ENCODE data around the gene PRR5L.

The PRR5L gene

DNA sequence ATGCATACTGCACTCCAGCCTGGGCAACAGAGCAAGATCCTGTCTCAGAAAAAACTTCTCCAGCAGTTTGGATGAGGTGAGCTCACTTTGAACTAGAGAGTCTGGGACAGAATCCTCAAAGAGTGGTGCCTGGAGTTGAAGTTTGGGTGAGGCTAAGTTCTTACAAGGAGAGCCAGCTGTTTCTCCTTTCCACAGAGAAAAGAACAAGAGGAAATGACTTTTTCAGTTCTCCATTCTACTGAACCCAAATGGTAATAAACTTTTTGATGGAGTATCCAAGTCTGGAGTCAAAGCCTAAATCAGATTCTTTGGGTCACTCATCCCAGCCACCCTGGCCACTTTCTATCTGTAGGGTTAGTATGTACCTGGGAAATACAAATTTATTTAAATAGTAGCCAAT lies 111.3 kb downstream of the PRR5L start:
- DNase-seq = no peak

DNA sequence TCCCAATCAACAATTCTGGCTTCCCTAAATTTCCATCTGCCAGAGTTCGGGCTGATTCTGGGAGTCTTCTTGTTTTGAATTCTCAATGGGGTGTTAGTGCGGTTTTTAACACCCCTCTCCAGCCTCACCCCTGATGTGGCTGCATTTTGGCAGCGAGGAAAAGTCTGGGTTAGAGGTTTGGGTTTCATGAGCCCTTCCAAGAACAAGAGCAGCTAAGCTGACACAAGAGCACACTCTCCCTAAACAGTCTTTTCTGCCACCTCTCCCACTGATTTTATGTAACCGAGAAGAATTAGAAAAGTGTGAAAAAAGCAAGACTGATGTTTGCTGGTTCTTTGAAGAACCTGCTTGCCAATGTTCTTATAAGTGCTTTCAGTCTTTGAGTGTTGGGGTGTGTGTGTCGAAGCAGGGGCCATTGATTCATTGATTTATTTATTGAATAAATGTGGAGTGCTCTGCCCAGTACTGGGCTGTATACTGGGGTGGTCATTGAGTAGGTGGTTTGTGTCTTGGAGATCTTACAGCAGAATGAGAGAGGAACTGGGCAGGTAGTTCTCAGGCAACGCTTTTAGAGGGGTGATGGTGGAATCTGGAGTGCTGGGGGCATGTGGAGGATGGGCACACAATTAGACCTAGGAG lies 112.5 kb downstream of the PRR5L start:
- DNase-seq = no peak

DNA sequence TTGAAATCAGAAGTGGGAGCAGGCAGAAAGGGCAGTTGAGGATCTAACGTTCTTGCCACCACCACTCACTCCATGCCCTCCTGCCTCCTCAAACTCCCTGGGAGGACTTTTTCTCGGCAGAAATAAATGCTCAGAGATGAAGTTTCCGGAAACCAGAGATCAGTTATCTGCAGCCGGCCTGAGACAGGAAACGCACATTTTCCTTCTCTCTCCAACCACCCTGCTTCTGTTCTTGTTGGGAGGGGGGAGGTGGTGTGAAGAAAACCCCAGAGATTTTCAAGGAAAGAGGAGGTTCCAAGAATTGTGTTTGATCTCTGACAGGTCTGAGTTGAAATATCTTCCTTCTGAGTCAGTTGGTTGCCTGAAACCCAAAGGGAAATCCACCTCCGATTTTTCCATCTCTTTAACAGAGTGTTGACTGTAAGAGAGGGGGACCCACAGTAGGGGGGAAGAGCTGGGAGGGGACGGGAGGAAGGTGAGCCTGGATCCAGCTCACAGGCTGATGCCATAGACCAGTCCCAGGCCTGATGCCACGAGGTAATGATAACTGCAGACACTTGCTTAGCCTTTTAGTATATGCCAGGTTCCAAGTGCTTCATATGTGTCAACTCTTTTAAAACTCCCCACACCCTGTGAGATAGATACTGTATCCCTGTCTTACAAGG lies 113.2 kb downstream of the PRR5L start:
- DNase-seq = no peak

DNA sequence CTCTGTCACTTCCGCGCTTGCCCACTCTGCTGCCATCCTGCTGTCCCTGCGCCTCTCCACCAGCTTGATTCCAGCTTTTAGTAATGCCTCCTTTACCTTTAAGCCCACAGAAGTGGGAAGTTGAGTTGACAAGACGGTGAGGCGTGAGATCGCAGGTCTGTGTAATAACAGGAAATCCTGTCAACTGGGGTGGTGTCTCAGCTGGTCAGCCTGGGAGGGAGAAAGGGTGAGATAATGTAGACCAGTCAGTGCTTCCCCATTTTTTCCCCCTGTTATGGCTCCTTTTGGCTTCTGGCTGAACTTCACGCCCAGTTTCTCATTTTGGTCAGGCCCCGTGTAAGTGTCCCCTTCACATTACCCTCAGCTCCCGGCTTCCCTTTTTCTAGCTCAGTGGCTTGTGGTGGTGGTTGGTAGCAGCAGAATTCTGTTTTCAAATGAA lies 115.1 kb downstream of the PRR5L start:
- no peak for DNase-seq

DNA sequence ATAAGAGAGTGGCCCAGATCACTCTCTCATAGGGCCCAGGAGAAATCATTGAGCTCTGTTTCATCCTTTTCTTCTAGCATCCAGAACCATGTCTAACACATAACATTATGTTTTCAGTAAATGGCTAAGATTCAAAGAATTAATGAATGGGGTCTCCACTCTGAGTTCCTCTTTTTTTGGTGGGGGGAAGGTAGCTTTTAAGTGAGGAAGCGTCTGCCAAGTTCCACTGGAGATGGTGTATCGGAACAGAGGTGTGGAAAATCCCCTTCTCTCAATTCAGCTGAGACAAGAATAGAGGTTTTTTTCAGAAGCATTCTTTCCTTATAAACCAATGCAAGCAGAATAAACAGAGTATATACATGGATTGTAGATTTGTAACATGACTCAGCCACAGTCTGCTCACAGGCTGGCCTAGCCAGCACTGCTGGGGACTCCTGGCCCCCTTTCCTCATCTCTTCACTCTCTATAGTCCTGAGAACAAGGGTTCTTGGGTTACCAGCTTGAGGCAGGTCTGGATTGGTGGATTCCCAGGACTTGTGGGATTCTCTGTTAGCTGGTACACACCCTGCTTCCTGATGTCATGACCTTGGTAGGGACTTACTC lies 116.8 kb downstream of the PRR5L start:
- no peak for DNase-seq

DNA sequence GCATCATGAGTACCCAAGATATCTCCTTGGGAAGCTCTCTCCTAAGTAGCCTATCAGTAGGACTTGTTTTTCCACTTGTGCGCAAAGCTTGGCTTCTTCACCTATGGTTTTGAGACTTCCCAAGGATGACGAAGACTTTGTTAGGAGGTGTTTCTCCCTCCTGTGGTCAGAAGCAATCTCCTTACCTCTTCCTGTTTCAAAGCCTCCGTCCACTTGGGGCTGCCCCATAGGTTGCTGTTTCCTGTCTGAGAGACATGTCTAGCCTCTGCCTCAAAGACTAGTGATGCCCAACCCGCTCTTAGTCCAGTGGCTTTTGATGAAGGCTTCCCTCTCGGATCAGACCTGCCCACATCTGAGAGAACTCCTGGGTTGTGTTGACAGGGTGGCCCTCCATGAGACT lies 121.1 kb downstream of the PRR5L start:
- no peak for DNase-seq

DNA sequence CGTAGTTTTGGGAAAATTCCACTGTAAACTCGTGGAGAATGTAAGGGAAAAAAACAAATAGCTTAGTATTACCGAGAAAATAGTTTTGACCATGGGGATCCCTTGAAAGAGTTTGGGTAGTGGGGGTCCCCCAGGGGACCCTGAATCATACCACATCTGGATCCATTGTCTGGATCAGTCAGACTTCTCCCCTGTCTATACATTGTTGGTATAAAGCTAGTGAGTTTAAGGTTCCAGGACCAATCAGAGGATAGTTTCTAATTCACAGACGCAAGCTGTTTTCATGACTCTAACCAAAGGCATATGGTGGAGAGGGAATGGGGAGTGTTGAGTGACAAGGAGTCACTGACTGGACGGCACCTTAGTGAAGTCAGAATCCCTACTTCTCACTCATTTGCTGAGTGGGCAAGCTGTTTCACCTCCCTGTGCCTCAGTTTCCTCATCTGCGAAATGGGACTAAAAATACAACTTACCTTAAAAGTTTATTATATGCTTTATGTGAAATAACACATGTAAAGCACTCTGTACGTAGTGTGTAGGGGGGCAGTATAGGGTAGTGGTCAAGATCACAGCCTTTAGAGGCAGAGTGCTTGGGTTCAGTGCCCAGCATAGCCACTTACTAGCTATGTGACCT lies 123.8 kb downstream of the PRR5L start:
- DNase-seq = no peak

DNA sequence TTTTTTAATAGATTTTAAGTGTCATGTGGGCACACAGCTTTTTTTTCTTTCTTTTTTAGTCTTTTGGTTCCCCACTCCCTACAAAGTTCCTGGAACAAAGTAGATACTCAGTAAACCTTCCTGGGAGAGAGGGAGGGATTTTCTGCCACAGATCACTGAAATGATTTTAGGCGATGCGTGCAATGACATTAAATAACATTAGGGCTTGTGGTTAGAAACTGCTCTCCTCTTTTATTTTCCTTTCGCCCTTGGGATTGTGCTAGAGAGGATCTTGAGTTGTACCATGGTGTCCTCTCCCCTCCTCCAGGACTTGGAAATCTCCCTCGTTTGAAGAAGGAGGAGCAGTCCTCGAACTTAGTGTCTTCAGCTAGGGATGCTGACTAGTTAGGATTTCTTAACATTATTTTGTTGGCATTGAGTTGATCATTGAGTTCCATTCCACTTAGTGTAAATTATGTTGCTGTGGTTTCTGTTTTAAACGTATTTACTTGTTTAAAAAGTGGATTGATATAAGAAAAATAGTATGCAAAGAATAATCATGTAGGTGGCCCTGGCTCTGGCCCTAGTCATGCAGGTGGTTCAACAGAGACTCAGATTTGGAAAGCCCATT lies 125.6 kb downstream of the PRR5L start:
- no peak for DNase-seq

DNA sequence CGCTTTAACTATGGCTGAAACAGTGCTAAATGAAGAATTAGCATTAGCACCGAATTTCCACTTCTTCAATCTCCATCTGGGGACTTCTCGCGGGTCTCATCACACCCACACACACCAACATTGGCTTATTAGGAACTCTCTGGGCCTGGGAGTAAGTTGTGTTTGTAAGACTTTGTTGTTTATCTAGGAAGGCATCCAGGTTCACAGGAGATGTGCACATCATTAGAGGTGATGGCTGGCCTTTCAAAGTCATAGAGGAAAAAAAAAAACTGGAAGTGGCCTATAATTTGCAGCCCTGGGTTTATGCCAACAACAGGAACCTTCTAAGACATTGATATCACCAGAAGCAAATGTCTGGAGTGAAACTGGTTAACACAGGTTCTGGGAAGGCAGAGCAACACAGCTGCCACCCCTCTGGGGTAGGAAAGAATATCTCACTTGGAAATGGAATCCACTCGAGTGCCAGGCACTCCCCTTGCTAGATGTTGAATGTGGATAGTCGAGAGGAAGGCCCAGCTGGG lies 129.5 kb downstream of the PRR5L start:
- no peak for DNase-seq

DNA sequence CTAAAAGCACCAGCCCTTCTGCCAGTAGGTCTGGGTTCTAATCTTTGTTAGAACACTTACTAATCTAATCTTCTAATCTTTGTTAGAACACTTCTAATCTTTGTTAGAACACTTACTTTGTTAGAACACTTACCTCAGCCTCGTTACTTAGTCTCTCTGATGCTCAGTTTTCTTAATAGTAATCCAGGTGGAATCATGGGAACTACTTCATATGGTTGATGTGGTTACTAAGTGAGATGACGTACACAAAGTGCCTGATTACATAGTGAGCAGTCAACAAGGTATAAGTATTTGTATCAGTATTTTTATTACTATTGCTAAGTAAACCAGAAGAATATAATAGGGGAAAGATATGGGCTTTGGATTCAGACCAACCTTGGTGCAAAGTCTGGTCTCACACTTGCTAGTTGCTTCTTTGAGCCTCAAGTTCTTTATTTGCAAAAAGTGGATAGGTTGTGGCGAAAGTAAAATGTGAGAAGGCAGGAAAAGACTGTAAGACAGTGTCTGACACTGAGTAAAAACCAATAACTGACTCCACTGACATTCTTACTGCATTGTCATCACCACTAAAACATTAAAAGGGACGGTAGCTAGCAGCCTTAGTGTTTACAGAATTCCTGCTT lies 130.2 kb downstream of the PRR5L start:
- DNase-seq = no peak

DNA sequence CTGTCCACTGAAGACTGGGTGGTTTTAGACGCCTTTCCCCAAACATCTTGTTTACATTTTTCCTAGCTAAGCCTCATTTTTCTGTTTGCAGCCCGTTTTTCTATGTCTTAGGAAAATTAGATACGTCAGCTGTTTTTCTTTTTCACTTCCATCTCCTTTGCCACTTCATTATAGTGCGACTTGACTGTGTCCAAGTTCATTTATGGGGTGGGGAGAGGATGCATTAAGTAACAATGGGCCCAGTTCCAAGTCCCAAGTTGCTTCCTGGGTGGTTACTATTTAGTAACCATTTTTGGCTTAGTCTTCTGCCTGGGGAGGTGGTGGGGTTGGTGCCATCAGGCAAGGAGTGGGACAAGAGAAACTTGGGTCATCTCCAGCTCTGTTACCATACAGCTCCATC lies 131.0 kb downstream of the PRR5L start:
- no peak for DNase-seq

DNA sequence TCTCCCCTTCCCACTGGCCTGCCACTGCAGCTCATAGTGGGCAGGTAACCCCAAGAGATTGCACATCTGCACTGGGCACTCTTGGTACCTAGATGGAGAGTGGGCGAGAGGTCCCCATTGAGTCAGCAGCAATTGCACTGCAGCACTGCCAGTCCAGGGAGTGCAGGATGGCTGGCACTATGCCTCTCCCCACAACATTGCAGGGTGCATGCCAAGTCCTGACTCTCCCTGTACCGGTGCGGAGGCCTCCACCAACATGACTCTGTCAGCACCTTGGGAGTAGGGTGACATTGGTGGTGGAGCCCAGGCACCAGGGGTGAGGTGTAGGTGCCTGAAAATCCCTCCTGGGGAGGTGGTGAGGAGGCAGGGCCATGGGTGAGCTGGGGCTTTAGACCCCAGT lies 131.8 kb downstream of the PRR5L start:
- no peak for DNase-seq

DNA sequence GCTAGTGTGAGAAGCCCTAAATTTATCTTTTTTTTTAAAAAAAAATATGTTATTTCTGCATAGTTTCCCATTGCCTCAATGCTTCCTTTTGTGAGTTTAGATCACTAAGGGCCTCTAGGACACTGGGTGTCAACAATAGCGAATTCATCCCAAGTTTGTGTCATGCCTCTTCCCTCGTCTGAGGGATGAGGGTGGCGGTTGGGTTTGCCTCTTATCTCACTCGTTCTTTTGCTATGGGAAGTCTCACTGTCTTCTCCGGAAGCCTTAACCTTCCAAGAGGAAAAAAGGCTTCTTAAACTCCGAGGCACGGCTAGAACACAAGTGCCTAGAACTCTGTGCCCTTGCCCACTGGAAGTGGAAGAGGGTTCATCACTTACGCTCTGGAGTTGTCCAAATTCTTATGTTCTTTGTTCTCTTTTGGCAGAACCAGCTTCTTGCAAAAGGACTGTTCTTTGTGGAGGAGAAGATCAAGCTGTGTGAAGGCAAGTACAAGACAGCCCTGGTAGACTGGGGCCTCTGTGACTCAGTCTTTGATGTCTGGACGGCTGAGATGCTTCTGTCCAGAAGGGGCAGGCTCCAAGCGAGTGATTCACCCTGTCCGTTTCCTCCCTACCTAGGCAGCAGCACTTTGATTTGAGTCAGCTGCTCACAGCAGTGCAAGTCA lies 135.5 kb downstream of the PRR5L start:
- no peak for DNase-seq

DNA sequence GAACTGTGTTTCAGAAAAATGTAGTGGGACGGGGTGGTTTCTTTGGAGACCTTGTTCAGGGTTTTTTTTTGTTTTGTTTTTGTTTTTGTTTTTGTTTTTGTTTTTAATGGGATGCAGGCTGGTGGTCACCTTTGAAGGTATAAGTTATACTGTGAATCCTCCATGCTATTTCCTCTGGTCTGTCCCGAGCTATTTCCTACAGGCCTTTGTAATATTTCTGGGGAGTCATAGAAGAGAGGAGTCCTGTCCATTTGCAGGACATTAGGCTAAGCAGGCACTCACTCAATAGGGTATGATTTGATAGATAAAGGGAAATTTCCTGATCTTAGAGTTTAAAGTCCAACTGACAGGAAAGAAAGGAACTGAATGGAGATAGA lies 136.0 kb downstream of the PRR5L start:
- no peak for DNase-seq

DNA sequence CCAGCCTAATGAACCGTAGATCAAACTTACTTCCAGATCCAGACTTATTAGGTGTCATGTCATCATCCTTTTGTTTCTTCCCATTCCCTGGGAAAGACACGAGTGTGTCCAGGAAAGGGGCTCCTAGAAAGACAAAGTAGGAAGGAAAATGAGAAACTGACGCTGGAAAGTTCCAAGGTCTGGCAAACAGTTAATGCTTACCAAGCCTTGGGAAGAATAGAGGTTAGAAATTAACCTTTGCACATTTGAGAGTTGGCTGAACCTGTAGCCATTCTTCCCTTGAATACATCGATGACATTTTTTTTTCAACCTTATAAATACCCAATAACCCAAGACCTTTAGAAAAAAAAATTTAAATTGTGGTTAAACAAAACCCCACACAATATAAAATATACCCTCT lies 136.7 kb downstream of the PRR5L start:
- DNase-seq = no peak

DNA sequence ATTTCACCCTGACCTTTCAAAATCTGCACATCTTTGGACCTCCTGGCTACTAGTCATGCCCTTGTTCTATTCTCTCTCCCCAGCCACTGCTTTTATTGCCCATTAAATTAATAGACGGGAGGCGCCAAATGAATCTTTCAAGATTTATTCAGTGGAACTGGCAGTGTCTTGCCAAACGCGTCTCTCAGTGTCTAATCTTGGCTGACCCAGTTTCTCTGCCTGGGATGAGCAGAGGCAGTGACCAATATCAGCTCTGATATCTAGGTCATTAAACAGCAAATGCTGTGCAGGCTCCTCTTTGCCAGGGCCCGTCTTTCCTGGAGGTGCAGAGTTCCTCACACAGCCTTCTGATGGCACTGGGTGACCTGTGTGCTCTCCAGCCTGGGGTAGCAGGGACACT lies 140.0 kb downstream of the PRR5L start:
- no peak for DNase-seq

DNA sequence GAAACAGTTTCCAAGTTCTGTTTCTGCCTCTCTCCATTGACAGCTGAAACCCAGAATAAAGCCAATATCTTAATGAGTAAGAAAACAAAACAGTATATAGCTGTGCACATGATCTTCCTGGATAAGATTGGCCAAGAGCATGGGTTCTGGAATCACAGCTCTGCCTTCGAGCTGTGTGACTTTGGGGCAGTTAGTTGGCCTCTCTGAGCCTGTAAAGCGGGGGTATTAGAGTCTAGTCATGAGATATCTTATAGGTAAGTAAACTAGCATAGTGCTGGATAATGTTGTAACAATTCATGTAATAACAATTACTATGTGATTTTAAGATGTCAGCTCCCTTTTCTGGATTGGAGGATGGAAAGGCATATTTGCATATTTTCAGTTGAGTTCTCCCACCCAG lies 140.5 kb downstream of the PRR5L start:
- no peak for DNase-seq

DNA sequence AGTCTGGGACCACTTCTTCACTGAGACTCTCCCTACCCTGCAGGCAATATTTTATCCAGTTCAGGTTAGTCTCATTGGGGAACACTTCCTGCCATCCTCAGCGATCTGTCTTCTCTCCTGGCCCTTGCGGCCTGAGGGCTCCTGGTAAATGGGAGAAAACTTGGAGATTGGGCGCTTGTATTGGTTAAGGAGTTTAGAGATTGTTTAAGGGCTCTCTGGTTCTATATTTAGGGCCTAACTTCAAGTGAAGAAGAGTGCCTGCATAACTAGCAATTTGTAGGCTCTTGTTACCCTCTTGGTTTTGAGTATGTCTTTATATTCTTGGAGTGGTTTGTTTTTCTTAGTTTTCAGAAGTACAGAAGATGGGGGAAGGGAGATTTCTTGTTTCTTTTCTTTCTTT lies 141.3 kb downstream of the PRR5L start:
- no peak for DNase-seq

DNA sequence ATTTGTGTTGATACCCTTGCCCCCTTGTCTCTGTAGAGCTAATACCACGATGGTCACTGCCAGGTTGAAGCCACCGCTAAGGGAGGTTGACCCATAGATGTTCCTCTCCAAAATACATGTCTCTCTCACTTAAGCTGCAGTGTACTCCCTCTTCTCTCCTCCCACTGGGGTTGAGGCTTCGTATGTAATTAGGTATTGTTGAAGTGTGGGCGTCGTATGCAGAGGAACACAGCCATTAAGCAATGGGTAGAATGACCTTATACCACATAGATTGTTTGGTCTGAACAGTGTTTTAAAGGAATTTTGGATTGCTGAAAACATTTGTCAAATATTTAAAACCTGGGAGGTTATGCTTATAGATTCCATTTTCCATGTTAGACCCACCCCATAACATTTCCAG lies 142.0 kb downstream of the PRR5L start:
- no peak for DNase-seq

DNA sequence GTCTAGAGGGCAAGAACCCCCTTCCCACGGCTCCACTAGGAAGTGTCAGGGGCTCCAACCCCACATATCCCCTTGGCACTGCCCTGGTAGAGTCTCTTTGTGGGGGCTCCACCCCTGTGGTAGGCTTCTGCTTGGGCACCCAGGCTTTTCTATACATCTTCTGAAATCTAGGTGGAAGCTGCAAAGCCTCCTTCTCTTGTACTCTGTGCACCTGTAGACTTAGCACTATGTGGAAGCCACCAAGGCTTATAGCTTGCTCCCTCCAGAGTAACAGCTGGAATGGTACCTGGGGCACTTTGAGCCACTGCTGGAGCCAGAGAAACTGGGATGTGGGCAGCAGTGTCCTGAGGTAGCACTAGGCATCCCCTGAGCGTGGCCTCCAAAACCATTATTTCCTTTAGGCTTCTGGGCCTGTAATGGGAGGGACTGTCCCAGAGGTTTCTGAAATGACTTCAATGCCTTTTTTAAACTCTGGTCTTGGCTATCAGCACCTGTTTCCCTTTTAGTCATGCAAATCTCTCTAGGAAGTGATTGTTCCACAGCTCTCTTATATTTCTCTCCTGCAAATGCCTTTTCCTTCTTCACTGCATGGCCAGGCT lies 145.6 kb downstream of the PRR5L start:
- no peak for DNase-seq

DNA sequence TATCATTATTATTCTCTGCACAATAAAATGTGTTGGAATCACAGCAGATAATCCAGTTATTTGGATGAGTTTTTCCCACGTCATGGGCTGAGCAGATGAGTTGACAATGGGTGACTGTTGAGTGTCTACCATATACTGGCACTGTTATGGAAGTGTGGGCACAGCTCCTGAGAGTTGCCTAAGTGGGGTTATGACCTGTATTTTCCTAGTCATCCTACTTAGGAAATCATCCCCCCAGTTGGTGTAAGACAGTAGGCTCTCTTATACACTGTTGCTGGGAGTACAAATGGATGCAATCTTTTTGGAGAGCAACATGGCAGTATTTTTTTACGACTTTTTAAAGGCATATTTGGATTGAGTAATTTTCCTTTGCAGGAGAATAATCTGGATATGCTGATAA lies 147.6 kb downstream of the PRR5L start:
- no peak for DNase-seq

DNA sequence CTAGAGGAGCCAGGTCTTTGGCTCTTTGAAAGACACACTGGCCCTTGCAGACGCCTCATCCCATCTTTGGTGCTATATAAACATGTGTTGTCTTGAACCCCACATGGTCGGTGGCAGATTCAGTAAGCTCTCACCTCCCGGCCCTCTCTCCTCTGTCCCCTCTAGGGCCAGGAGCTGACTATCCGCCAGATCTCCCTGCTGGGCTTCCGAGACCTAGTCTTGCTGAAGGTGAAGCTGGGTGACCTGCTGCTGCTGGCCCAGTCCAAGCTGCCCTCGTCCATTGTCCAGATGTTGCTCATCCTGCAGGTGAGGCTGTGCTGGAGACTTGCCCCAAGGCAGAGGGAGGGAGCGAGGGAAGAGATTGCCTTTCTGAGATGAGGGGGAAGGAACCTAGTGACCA lies 150.0 kb downstream of the PRR5L start:
- DNase-seq = no peak

All from T-helper 9 cell (primary cell).